Measurements from ENCODE around the gene ZNF333. TPM values are rescaled to one million over a fixed set of nuclear protein-coding genes. Genes with fewer than 3 reads are reported as not detected.
"Not testable (repeated sequence)": the region's sequence is repeated elsewhere in the genome, so short reads cannot be mapped to it uniquely, and the experiment has no call there.

Gene ZNF333
- polyA plus RNA-seq, 1 experiment, result 11.8 TPM

DNA sequence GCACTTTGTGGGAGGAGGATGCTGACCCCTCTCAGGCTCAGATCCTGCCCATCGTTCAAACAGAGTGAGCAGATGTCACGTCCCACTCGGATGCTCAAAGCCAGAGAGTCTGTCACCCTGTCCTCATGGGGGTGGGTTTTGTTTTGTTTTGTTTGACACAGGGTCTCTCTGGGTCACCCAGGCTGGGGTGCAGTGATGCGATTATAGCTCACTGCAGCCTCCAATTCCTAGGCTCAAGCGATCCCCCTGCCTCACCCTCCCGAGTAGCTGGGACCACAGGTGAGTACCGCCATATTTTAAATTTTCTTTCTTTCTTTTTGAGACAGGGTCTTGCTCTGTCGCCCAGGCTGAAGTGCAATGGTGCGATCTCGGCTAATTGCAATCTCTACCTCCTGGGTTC is 84.5 kb downstream of the ZNF333 start:
- Histone ChIP-seq H3K27ac (ENCODE audit: low read depth, low read length) (no peak overlapping the region), H3K4me3 (ENCODE audit: low read depth, low read length) (no peak overlapping the region), H3K27me3 (ENCODE audit: control insufficient read depth, insufficient read depth, low read length) (peaks cover 7% of the 10 kb centered on the region), H3K9me3 (ENCODE audit: control insufficient read depth, insufficient read depth, low read length) (no peaks in the 10 kb centered on the region; the same call in 1 of the 2 replicates)
- TF ChIP-seq, protein P1, sequence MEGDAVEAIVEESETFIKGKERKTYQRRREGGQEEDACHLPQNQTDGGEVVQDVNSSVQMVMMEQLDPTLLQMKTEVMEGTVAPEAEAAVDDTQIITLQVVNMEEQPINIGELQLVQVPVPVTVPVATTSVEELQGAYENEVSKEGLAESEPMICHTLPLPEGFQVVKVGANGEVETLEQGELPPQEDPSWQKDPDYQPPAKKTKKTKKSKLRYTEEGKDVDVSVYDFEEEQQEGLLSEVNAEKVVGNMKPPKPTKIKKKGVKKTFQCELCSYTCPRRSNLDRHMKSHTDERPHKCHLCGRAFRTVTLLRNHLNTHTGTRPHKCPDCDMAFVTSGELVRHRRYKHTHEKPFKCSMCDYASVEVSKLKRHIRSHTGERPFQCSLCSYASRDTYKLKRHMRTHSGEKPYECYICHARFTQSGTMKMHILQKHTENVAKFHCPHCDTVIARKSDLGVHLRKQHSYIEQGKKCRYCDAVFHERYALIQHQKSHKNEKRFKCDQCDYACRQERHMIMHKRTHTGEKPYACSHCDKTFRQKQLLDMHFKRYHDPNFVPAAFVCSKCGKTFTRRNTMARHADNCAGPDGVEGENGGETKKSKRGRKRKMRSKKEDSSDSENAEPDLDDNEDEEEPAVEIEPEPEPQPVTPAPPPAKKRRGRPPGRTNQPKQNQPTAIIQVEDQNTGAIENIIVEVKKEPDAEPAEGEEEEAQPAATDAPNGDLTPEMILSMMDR (IDR thresholded peaks at IDR 0.05; ENCODE audit: low read depth, low read length), result no peak
- CTCF ChIA-PET, result no interaction called here
- no peak for DNase-seq (ENCODE audit: low read depth, low spot score)
- POLR2A ChIA-PET, result no interaction called here

DNA sequence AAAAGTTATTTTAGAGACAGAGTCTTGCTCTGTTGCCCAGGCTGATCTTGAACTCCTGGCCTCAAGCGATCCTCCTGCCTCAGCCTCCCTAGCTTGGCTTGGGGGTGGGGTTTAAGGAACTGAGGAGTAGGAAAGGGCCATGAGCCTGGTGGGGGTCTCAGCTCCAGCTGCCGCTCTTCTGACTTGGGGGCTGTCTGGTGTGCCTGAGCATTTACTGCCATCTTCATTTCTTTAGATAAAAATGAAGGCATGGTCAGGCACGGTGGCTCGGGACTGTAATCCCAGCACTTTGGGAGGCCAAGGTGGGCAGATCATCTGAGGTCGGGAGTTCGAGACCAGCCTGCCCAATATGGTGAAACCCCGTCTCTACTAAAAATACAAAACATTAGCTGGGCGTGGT is 85.5 kb downstream of the ZNF333 start:
- H3K27ac ChIP-seq (ENCODE audit: low read depth, low read length); H3K27me3 ChIP-seq (ENCODE audit: control insufficient read depth, insufficient read depth, low read length); CTCF ChIA-PET; H3K4me3 ChIP-seq (ENCODE audit: low read depth, low read length); POLR2A ChIA-PET; H3K9me3 ChIP-seq (ENCODE audit: control insufficient read depth, insufficient read depth, low read length); DNase-seq (ENCODE audit: low read depth, low spot score): not testable (repeated sequence)

DNA sequence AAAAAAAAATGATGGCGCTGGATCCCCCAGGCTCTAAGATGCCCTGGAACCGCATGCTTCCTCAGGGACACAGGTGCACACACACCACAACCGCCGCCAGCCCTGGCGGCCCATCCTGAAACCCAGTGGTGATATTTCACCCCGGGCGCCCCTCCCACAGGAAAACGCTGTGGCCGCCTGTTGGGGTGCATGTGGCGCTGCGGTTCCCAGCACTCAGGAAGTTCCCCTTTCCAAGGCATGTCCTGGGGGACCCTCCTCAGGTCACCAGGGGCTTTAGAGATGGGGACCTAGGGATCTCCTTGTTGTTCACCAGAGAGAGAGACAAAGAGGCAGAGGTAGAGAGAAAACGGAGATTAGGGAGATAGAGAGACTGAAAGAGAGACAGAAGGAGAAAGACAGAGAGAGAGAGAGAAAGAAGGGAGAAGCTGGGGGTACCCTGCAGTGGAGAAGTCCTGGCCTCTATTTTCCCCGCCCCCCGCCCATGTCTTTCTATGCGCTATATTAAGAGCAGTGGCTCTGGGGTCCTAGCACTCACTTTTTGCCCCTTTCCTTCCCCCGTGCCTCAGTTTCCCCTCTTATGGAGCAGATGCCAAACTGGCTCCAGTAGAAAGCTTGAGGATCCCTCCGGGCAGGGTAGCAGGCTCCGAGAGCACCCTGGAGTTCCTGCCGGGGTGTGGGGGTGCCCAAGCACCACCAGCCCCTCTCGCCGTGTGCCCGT is 86.2 kb downstream of the ZNF333 start:
- Histone ChIP-seq H3K4me3 (ENCODE audit: low read depth, low read length) (no peak overlapping the region), H3K27ac (ENCODE audit: low read depth, low read length) (no peak overlapping the region), H3K27me3 (ENCODE audit: control insufficient read depth, insufficient read depth, low read length) (peaks cover 7% of the 10 kb centered on the region), H3K9me3 (ENCODE audit: control insufficient read depth, insufficient read depth, low read length) (no peaks in the 10 kb centered on the region; the same call in 1 of the 2 replicates)
- ChIA-PET POLR2A (no interaction called here), CTCF (no interaction called here)
- DNase-seq (ENCODE audit: low read depth, low spot score), result no peak
- TF ChIP-seq, protein P1 (IDR thresholded peaks at IDR 0.05; ENCODE audit: low read depth, low read length), result no peak

DNA sequence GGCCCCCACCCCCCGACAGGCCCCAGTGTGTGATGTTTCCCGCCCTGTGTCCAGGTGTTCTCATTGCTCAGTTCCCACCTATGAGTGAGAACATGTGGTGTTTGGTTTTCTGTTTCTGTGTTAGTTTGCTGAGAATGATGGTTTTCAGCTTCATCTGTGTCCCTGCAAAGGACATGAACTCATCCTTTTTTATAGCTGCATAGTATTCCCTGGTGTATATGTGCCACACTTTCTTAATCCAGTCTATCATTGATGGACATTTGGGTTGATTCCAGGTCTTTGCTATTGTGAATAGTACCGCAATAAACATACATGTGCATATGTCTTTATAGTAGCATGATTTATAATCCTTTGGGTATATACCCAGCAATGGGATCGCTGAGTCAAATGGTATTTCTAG is 87.8 kb downstream of the ZNF333 start:
- H3K27ac ChIP-seq (ENCODE audit: low read depth, low read length); DNase-seq (ENCODE audit: low read depth, low spot score); H3K4me3 ChIP-seq (ENCODE audit: low read depth, low read length); H3K9me3 ChIP-seq (ENCODE audit: control insufficient read depth, insufficient read depth, low read length); CTCF ChIA-PET; H3K27me3 ChIP-seq (ENCODE audit: control insufficient read depth, insufficient read depth, low read length); POLR2A ChIA-PET: not testable (repeated sequence)

DNA sequence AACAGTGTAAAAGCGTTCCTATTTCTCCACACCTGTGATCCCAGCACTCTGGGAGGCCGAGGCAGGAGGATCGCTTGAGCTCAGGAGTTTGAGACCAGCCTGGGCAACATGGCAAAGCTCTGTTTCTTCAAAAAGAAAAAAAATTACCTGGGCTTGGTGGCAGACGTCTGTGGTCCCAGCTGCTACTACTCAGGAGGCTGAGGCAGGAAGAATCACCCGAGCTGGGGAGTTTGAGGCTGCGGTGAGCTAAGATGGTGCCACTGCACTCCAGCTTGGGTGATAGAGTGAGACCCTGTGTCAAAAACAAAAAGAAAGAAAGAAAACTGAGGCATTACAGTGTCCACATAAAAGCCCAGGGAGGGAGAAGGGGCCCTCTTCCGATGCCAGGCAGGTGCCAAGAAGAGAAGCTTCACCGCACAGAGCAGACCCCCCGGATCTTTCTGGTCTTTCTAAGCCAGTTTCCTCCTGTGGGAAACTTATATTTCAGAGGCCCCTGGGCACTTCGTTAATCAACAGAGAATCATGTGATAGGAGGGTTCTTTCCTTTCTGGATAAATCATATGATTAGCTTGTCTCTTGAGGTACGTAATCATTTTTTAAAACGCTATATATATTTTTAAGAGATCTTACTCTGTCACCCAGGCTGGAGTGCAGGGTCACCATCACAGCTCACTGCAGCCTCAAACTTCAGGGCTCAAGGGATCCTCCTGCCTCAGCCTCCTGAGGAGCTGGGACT is 88.4 kb downstream of the ZNF333 start, which contains the start of gene ADGRE2:
TSS of gene ADGRE2 (minus strand) at position 451 of the 736 bp plus-strand sequence. CDS start 1,804 bp downstream, outside the sequence.
- CTCF ChIA-PET; H3K27me3 ChIP-seq (ENCODE audit: control insufficient read depth, insufficient read depth, low read length); H3K27ac ChIP-seq (ENCODE audit: low read depth, low read length); POLR2A ChIA-PET; DNase-seq (ENCODE audit: low read depth, low spot score); H3K4me3 ChIP-seq (ENCODE audit: low read depth, low read length); H3K9me3 ChIP-seq (ENCODE audit: control insufficient read depth, insufficient read depth, low read length): not testable (repeated sequence)

DNA sequence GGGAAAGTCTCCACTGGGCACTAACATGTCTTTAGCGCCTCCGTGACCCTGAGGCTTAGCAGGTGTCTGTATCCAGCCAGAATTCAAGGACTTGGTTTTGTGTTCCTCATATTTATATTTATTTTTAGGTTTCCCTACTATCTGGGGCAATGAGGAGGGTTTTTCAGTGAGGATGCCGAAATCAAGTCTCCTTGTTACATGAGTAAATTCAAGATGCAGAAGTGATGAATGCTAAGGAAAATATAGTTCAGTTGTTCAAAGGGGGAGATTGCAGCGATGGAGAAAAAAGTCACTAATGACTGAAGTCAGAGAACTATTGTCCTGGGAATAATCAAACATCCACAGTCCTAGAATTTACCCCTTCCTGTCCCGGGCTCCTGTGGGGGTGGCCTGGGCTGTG is 89.3 kb downstream of the ZNF333 start:
- TF ChIP-seq, protein P1 (IDR thresholded peaks at IDR 0.05; ENCODE audit: low read depth, low read length), result no peak
- DNase-seq (ENCODE audit: low read depth, low spot score), result no peak
- POLR2A ChIA-PET, result no interaction called here
- CTCF ChIA-PET, result no interaction called here
- H3K27me3 ChIP-seq (ENCODE audit: control insufficient read depth, insufficient read depth, low read length), result peaks cover 7% of the 10 kb centered on the region
- H3K4me3 ChIP-seq (ENCODE audit: low read depth, low read length), result no peak overlapping the region
- H3K9me3 ChIP-seq (ENCODE audit: control insufficient read depth, insufficient read depth, low read length), result no peaks in the 10 kb centered on the region; the same call in 1 of the 2 replicates
- H3K27ac ChIP-seq (ENCODE audit: low read depth, low read length), result no peak overlapping the region

DNA sequence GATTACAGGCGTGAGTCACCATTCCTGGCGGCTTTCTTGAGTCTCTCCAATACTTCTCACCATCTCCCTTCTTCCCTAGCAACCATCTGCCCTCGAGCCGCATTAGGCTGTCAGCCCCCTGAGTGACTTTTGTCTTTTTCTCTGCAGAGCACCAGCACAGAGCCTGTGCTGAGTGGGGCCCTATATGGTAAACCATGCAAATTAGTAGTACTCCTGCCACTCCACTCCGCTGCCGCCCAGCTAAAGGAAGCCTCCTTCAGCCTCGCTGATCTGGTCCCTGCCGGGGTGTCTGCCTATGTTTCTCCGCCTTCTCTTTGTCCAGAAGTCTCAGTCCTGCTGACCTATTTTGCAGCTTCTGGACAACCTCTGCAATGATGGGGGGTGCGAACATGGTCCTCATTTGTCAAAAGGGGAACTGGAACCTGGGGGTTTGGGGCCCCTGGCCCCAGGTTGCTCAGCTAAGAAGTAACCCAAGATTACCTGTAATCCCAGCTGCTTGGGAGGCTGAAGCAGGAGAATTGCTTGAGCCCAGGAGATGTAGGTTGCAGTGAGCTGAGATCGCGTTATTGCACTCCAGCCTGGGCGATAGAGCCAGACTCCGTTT is 90.9 kb downstream of the ZNF333 start:
- POLR2A ChIA-PET; H3K4me3 ChIP-seq (ENCODE audit: low read depth, low read length); DNase-seq (ENCODE audit: low read depth, low spot score); H3K9me3 ChIP-seq (ENCODE audit: control insufficient read depth, insufficient read depth, low read length); H3K27ac ChIP-seq (ENCODE audit: low read depth, low read length); H3K27me3 ChIP-seq (ENCODE audit: control insufficient read depth, insufficient read depth, low read length); CTCF ChIA-PET: not testable (repeated sequence)

DNA sequence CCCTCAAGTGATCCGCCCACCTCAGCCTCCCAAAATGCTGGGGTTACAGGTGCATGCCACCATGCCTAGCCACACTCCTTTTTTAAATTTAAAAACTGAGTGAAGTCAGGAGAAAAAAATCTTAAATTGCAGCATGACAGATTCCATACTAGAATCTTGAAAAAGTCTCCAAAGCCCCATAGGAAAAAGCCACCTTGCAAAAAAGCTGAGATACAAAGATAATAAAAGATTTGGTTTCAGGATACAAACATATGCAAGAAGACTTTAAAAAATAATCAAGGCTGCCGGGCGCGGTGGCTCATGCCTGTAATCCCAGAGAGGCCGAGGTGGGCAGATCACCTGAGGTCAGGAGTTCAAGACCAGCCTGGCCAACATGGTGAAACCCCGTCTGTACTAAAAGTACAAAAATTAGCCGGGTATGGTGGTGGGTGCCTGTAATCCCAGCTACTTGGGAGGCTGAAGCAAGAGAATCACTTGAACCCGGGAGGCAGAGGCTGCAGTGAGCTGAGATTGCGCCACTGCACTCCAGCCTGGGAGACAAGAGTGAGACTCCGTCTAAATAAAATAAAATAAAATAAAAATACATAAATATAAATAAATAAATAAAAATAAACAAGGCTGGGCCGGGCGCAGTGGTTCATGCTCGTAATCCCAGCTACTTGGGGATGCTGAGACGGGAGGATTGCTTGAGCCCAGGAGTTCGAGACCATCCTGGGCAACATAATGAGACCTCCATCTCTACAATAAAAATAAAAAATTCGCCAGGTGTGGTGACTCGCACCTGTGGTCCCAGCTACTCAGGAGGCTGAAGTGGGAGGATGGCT is 92.1 kb downstream of the ZNF333 start:
- H3K9me3 ChIP-seq (ENCODE audit: control insufficient read depth, insufficient read depth, low read length); H3K27ac ChIP-seq (ENCODE audit: low read depth, low read length); H3K27me3 ChIP-seq (ENCODE audit: control insufficient read depth, insufficient read depth, low read length); CTCF ChIA-PET; H3K4me3 ChIP-seq (ENCODE audit: low read depth, low read length); POLR2A ChIA-PET; DNase-seq (ENCODE audit: low read depth, low spot score): not testable (repeated sequence)
